AG10803 (cell line): ENCODE measurements around the gene ABHD2.

ENCODE experiments used
- DNase-seq: peaks from one replicate; pipeline ENCODE4 v3.0.0; 2010; ENCODE audit warnings: low read depth
- H3K4me3 ChIP-seq: 2 replicates; pipeline ENCODE4 v1.5.1; 2011; ENCODE audit warnings: mild to moderate bottlenecking, low read length, control low read depth
- TF ChIP-seq, protein P1 (sequence below): conservative IDR thresholded peaks from 2 replicates; pipeline ENCODE4 v1.5.1; 2011; ENCODE audit warnings: mild to moderate bottlenecking, low read length, control low read depth, inconsistent platforms

Gene ABHD2

DNA sequence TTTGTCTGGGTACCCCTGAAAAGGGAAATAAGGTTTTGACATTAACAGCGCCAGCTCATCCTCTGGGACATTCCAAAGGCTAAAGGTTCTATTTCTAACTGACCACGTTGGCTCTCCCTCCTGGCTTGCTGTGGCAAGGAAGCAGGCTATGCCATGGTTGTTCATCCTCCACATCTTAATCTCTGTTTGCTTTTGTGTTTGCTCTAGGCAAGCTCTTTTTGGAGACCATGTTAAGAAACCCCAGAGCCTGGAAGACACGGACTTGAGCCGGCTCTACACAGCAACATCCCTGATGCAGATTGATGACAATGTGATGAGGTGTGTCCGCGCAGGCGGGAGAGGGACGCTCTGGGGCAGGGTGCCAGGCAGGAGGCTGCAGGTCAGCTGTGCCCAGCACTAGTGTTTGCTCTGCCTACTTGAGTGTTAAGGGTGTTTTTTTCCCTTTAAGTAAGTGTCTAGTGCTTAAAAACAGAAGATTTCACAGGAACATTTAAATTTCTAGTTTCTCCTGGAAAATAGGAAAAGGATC lies 99.8 kb downstream of the ABHD2 start:
- no peak for DNase-seq
- TF ChIP-seq, protein P1, sequence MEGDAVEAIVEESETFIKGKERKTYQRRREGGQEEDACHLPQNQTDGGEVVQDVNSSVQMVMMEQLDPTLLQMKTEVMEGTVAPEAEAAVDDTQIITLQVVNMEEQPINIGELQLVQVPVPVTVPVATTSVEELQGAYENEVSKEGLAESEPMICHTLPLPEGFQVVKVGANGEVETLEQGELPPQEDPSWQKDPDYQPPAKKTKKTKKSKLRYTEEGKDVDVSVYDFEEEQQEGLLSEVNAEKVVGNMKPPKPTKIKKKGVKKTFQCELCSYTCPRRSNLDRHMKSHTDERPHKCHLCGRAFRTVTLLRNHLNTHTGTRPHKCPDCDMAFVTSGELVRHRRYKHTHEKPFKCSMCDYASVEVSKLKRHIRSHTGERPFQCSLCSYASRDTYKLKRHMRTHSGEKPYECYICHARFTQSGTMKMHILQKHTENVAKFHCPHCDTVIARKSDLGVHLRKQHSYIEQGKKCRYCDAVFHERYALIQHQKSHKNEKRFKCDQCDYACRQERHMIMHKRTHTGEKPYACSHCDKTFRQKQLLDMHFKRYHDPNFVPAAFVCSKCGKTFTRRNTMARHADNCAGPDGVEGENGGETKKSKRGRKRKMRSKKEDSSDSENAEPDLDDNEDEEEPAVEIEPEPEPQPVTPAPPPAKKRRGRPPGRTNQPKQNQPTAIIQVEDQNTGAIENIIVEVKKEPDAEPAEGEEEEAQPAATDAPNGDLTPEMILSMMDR = no peak
- no peak overlapping the region for H3K4me3 ChIP-seq

DNA sequence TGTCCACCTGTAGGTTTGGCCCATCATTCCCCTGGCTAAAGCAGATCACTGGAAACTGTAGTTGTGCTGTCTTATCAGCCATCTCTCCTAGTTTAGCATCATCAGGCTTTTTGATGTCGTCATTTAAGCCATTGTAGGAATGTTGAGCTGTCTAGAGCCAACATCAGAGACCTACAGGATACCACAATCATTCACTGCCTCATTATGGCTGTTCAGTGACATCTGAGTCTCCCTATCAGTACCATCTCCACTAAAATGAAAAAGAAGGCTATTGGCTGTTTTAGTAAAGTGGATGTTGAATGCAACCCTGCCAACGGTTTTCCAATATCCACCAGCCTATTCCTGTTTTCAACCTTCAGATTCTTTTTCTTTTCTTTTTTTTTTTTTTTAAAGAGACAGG lies 103.9 kb downstream of the ABHD2 start:
- TF ChIP-seq, protein P1 = no peak
- H3K4me3 ChIP-seq = no peak overlapping the region
- no peak for DNase-seq

DNA sequence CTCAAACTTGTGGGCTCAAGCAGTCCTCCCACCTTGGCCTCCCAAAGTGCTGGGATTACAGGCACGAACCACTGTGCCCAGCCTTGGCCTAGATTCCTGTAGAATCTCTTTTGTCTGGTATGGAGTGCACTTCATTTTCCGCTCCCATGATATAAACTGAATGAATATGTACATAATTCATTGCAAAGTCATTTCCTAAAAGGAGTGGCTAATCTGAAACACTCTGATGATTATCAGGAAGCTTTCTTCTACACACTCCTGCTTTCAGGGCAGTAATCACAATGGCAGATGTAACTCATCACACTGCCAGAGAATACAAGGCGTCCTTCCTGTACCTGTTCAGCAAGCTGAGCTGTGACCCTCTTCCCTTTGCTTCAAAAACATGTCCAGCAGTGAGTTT lies 104.5 kb downstream of the ABHD2 start:
- no peak overlapping the region for H3K4me3 ChIP-seq
- TF ChIP-seq, protein P1 = no peak
- no peak for DNase-seq

DNA sequence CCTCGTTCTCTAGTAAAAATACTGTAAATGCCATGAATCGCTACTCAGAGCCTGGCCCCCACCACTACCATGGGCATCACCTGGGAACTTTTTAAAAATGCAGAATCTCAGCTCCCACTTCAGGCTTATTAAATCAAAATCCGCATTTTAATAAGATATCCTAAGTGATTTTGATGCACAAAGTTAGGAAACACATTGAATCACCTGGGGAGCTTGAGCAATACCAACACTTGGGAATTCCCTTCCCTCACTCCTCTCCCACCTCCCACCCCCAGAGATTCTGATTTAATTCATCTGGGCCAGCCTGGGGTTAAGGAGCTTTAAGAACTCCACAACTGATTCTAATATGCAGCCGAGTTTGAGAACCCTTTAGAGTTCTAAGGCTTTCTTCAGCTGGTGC lies 106.4 kb downstream of the ABHD2 start:
- H3K4me3 ChIP-seq = no peak overlapping the region
- TF ChIP-seq, protein P1 = no peak

DNA sequence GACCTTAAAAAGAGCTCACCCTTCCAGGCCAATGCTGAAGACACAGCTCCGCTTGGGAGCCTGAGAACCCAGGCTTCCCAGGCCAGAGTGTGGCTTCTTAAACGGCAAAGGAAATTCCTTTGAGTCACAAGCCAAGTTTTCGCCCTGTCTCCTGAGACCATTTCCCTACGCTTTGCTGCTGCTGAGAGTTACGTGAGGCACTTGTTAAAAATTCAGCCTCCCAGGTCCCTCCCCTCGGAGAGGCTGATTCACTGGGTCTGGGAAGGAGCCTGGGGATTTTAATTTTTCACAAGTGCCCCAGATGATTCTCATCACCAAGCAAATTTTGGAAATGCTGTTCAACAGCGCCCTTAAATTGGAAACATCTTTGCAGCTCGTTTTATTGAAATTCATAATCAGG lies 107.6 kb downstream of the ABHD2 start:
- TF ChIP-seq, protein P1 = no peak
- DNase-seq = no peak
- H3K4me3 ChIP-seq = no peak overlapping the region

More for the DNA sequence above, 106.4 kb downstream of the ABHD2 start:
- DNase-seq = no peak

DNA sequence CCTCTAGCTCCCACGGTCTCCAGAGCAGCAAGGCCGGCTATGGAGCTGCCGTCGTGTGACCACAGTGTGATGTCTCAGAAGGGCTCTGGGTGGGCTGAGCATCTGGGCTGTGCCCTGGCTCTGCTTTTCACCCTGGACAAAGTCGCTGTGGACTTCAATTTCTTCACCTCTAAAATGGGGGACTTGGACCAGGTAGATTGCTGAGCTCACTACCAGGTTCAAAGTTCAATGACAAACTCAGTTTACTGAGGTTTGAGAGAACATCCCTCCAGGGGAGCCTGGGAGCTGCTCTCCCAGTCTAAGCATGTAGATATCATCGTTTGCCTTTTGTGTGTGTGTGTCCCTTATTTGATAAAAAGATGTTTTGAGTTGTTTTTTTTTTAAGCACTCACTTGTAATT lies 108.0 kb downstream of the ABHD2 start:
- TF ChIP-seq, protein P1 = no peak
- H3K4me3 ChIP-seq = no peak overlapping the region
- no peak for DNase-seq

DNA sequence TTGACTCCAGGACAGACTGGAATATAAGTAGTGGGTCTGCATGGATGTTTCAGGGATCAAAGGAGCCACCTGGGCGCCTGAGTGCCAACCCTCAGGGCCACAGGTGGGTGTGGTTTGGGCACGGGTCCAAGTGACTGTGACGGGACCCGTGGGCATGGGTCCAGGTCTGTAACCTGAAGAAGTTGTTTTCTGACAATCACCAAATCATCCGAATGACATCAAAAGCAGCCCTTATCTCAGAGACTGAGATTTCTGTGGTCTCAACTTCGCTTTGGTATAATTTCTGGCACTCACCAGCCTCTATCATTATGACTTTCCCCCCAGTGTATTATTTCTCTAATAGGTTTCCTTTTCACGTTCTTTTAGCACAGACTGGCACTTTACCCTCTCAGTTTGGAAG lies 108.7 kb downstream of the ABHD2 start:
- TF ChIP-seq, protein P1 = no peak
- no peak for DNase-seq
- H3K4me3 ChIP-seq = no peak overlapping the region
